Nephron progenitor cell (in vitro differentiated cells): Measurements from ENCODE around the gene ARIH1.

Experiments used
- DNase-seq: peaks from one replicate; pipeline ENCODE4 v3.0.0; 2021
- H3K27ac Mint-ChIP-seq: 2 replicates; pipeline ENCODE4 v1.8.0; 2021; ENCODE audit warnings: mild to moderate bottlenecking, moderate library complexity, mixed read lengths
- H3K27me3 Mint-ChIP-seq: 2 replicates; pipeline ENCODE4 v1.8.0; 2021; ENCODE audit warnings: mild to moderate bottlenecking, low read depth, mixed read lengths; ENCODE audit not compliant: poor library complexity
- H3K36me3 Mint-ChIP-seq: 2 replicates; pipeline ENCODE4 v1.8.0; 2021; ENCODE audit warnings: low read depth, mixed read lengths
- H3K4me1 Mint-ChIP-seq: 2 replicates; pipeline ENCODE4 v1.8.0; 2021; ENCODE audit warnings: mixed read lengths
- H3K4me3 Mint-ChIP-seq: 2 replicates; pipeline ENCODE4 v1.8.0; 2021; ENCODE audit warnings: mild to moderate bottlenecking, moderate library complexity, mixed read lengths
- H3K9me3 Mint-ChIP-seq: 2 replicates; pipeline ENCODE4 v1.8.0; 2021; ENCODE audit warnings: mild to moderate bottlenecking, moderate library complexity, mixed read lengths
- CTCF ChIP-seq: fragments of 200-600 bp; sonication (generic); IDR thresholded peaks from 2 replicates; pipeline ENCODE4 v1.5.0; 2021; ENCODE audit warnings: antibody characterized with exemption

Gene ARIH1

DNA sequence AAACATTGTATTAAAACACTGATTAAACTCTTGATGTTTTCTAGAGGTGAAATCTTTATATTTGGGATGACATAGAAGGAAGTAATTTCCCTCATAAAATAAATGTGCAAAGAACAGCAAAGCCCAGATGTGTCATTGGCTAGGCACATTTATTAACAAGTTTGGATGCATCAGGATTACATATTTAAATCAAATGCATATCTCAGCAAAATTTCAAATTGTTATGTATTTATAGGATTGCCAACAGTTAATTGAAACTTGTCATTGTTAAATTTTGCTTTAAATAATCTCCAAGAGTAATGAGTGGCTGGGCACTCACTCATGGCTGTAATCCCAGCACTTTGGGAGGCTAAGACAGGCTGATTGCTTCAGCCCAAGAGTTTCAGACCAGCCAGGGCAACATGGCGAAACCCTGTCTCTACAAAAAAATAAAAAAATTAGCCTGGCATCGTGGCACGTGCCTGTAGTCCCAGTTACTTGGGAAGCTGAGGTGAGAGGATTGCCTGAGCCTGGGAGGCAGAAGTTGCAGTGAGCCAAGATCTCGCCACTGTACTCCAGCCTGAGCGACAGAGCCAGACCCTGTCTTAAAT, 28.2 kb downstream of the ARIH1 start:
- Mint-ChIP-seq H3K4me1 (no peaks in the 10 kb centered on the region), H3K27me3 (no peaks in the 10 kb centered on the region), H3K27ac (no peak overlapping the region), H3K9me3 (no peaks in the 10 kb centered on the region), H3K36me3 (peaks cover 40% of the 10 kb centered on the region), H3K4me3 (no peak overlapping the region)
- no peak for TF ChIP-seq CTCF
- no peak for DNase-seq

DNA sequence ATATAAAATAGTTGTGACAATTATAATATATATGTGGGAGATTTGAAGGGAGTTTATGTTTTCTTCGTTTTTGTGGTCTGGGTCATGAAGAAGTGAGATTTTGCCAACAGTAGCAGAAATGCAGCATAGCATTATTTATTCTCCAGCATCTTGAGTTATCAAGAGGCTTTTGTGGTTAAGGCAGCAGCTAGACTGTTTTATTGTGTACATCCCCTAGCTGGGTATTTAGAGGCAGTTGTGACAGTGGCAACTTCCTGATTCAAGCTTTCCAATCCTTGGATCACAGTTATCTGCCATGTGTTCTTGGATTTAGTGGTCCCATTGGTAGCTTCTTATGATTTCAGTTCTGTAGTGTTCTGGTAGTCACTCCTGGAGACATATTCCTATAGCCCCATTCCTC, 29.0 kb downstream of the ARIH1 start:
- no peaks in the 10 kb centered on the region for H3K27me3 Mint-ChIP-seq
- TF ChIP-seq CTCF, result no peak
- no peaks in the 10 kb centered on the region for H3K9me3 Mint-ChIP-seq
- no peak overlapping the region for H3K27ac Mint-ChIP-seq
- H3K36me3 Mint-ChIP-seq, result peaks cover 34% of the 10 kb centered on the region
- no peak overlapping the region for H3K4me3 Mint-ChIP-seq
- H3K4me1 Mint-ChIP-seq, result no peaks in the 10 kb centered on the region
- DNase-seq, result no peak

- Mint-ChIP-seq H3K36me3 (peaks cover 52% of the 10 kb centered on the region), H3K9me3 (peaks cover 3% of the 10 kb centered on the region), H3K4me1 (no peaks in the 10 kb centered on the region)
Observed at GRCh38 chr15:72507402-72508092, 33.4 kb downstream of the ARIH1 start.

GRCh38 chr15:72509484-72509883, 35.4 kb downstream of the ARIH1 start:
- H3K4me3 Mint-ChIP-seq, result no peak overlapping the region
- TF ChIP-seq CTCF, result no peak
- no peaks in the 10 kb centered on the region for H3K27me3 Mint-ChIP-seq
- H3K36me3 Mint-ChIP-seq, result peaks cover 61% of the 10 kb centered on the region
- no peaks in the 10 kb centered on the region for H3K4me1 Mint-ChIP-seq
- no peak for DNase-seq
- H3K27ac Mint-ChIP-seq, result no peak overlapping the region
- peaks cover 3% of the 10 kb centered on the region for H3K9me3 Mint-ChIP-seq

More at GRCh38 chr15:72507402-72508092, 33.4 kb downstream of the ARIH1 start:
- no peak overlapping the region for H3K27ac Mint-ChIP-seq
- H3K27me3 Mint-ChIP-seq, result no peaks in the 10 kb centered on the region
- no peak overlapping the region for H3K4me3 Mint-ChIP-seq
- no peak for DNase-seq
- TF ChIP-seq CTCF, result no peak

GRCh38 chr15:72511536-72511935, 37.4 kb downstream of the ARIH1 start:
- Mint-ChIP-seq H3K27me3 (no peaks in the 10 kb centered on the region), H3K4me3 (no peak overlapping the region), H3K36me3 (peaks cover 58% of the 10 kb centered on the region), H3K27ac (no peak overlapping the region), H3K4me1 (peaks cover 8% of the 10 kb centered on the region), H3K9me3 (peaks cover 3% of the 10 kb centered on the region)
- no peak for DNase-seq
- TF ChIP-seq CTCF, result no peak
